GM12874 (cell line): ENCODE data around the gene ATG4A.

Source experiments
- CTCF ChIP-seq: IDR thresholded peaks from 2 replicates; pipeline ENCODE4 v1.5.1; 2011; ENCODE audit warnings: low read depth, mild to moderate bottlenecking, control low read depth, low read length, moderate library complexity; ENCODE audit not compliant: insufficient read depth

The ATG4A gene

DNA sequence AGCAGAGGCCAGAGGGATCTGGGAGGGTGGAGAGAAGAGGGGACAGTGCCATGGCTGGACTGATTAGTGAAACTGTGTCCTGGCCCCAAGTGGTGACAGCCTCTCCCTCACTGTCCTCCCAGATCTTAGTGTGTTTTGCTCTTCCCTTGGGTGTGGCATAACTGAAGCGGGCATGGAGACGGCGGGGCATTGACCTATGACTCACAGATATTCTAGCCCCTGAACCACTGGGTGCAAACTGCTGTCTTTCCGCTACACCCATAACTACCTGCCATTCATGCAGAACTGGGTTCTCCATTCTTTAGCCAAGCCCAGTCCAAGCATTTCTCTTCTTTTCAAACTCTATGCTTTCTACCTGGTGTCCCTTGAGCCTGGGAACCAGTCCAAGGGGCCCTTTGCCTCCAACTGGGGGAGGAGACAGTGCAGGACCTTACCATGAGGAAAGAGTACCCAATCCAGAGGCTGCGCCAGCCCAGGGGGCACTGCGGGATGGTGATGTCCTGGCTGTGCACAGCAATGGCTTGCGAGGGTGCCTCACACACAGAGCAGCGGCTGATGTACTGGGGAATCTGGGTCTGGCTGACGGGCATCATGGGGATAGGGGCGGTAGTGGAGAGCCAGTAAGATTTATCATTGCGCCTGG is 67.6 kb downstream of the ATG4A start:
- no peak for TF ChIP-seq CTCF

DNA sequence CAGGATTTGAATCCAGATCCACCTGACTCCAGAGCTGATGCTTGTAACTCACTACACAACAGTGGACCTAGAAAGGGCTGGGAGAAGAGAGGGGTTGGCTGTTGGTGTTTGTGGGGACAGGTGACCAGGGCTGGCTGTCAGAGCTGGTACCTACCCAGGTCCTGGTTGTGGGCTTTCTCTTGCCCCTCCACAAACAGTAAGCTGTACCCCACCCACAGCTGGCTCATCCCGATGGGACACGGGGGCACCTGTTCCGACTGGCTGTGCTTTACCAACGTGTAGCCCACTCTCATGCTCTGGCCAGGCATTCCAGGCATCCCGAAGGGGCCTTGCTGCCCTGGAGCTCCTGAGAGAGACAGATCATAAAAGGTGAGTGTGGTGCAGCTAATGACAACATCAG is 68.7 kb downstream of the ATG4A start:
- no peak for TF ChIP-seq CTCF

- TF ChIP-seq CTCF = no peak
These were observed 70.7 kb downstream of the ATG4A start for GRCh38 chrX:108162265-108162664.

DNA sequence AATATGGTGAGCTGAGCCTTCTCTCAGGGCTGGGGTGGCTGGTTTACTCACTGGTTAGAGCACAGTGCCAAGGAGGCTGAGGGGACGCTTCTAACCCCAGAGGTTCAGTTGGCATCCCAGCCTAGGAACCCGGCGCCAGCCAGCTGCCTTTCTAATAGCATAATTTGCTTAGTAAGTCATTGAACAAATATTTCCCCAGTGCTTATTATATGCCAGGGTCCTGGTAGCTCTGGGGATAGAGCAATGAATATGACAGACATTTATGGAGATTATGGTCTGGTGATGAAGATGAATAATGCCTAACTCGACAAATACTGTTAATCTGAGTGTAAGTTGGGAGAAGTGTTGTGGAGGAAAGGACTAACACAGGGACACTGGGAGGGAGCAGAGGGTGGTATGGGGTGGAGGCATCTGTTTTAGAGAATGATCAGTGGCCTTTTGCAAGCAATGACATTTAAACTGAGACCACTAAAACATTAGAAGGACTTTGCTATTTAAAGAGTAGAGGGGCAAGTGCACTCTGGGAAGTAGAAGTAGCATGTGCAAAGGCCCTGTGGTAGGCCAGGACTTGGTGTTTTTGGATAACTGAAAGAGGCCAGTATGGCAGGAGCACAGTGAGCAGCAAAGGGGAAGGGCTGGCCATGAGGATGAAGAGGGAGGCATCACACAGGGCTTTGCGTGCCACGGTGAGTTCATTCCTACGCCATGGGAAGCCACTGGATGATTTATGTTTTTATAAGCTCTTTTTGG is 71.9 kb downstream of the ATG4A start:
- no peak for TF ChIP-seq CTCF

DNA sequence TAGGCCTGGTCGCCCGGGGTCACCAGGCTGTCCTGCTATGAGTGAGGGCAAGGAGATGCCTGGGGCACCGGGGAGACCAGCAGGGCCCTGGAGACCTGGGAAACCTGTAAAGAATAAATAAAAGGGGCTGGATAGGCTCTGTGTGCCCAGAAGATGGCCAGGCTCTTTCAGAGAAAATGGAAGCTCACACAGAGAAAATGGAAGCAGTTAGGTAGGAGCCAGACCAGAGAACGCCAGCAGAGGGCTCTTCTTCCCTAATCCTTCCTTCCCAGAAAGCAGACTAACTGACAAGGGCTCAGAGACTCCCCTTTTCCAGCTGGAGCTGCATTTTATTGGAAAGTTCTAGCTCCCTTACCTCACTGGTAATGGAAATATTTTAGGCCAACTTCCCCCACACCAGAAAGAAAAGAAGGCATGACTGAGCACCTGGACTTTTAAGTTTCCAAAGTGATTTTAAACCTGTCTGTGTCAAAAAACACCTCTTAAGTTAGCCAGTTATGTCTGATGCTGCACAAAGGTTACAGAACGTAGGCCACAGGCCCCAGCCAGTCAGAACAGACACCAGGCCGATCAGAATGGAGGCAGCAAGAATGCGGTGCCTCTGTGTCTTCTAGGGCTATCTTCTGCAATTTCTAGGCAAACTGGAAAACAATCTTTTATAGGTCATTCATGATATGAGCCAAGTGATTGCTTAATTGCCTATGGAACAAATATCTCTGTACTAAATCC is 74.0 kb downstream of the ATG4A start:
- 0 out of 2 replicates have a peak, but pooled peaks have one; percentile 7 for TF ChIP-seq CTCF

DNA sequence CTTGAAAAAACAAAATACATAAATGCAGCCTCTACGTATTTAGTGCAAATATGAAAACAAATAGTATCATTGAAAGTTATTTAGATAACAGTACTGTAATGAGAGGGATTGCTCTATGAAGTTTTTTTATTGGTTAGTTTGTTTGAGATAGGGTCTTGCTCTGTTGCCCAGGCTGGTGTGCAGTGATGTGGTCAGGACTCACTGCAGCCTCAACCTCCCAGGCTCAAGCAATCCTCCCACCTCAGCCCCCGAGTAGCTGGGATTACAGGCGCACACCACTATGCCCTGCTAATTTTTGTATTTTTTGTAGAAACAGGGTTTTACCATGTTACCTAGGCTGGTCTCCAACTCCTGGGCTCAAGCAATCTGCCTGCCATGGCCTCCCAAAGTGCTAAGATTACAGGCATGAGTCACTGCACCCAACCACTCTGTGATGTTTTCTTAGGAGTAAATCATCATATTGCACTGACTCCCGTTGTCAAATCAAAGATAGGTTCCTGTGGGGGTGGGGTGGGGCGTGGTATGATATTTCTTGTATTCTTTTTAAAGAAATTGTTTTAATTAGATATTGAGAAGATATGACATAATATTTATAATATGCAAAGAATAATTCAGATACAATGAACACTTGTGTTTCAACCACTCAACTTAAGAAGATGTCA is 75.8 kb downstream of the ATG4A start:
- TF ChIP-seq CTCF = no peak

GRCh38 chrX:108168961-108169740 is 77.6 kb downstream of the ATG4A start:
- TF ChIP-seq CTCF = no peak
